ENCODE results near the gene SH3PXD2A. TPM values are rescaled to one million over a fixed set of nuclear protein-coding genes. Genes with fewer than 3 reads are reported as not detected.

SH3PXD2A gene
- total and polyA plus RNA-seq, 9 of the 15 experiments (the other 6 are each of a cell fraction or from before 2014, with no cell fraction given), result 0.41 to 9.3 (median 2.5) TPM

- Histone ChIP-seq H2AFZ (ENCODE audit: low read depth, low read length) (no peak overlapping the region), H4K20me1 (replicated peaks; ENCODE audit: control insufficient read depth, insufficient read depth, low read length) (no peaks in the 10 kb centered on the region), H3K4me3 (no peak overlapping the region), H3K4me2 (ENCODE audit: insufficient read depth, low read length) (no peak overlapping the region), H3K9me1 (ENCODE audit: control insufficient read depth, insufficient read depth, low read length) (no peaks in the 10 kb centered on the region), H3K27ac (ENCODE audit: extremely low read depth, low read depth, low read length) (no peak overlapping the region), H3K36me3 (ENCODE audit: control insufficient read depth, insufficient read depth, low read length) (no peaks in the 10 kb centered on the region), H3K27me3 (ENCODE audit: control insufficient read depth in 2 of 2, insufficient read depth in 2 of 2, low read length in 2 of 2) (no peaks in the 10 kb centered on the region), H3K9ac (ENCODE audit: insufficient read depth in 1 of 2, low read depth in 2 of 2, low read length in 2 of 2) (no peak overlapping the region), H3K9me3 (replicated peaks; ENCODE audit: control insufficient read depth, insufficient read depth, low read depth, low read length) (no peaks in the 10 kb centered on the region), H3K79me2 (ENCODE audit: control insufficient read depth, insufficient read depth, low read length) (no peaks in the 10 kb centered on the region; the same call in 2 of the 3 replicates), H3K4me1 (replicated peaks in 1 of 2; ENCODE audit: control insufficient read depth in 2 of 2, insufficient read depth in 2 of 2, low read length in 2 of 2) (peaks cover 0 to 27% of the 10 kb centered on the region in 2 experiments; a peak in 2 of 5 replicates)
- no TSS peak for BruUV-seq (replicated peaks)
- in situ Hi-C loops (cut with MboI), result no loop called here
- ChIA-PET POLR2A (interaction anchor here (1.1 kb wide), 1 partner anchor 11 kb away, joined by 3 read pairs; no protein-coding TSS in a partner anchor), CTCF (ENCODE audit: low intra/inter-chr PET ratio) (no interaction called here)
- intact Hi-C loops (cut with micrococcal nuclease), result no loop called here
- no peak for FAIRE-seq
- no peak for ATAC-seq
- WGBS (ENCODE audit: insufficient coverage, low coverage, missing lambda C conversion rate), result 20% methylated on average over 1 of the region's 5 CpGs
- DNase-seq (ENCODE audit: extremely low read depth in 1 of 4, low spot score in 3 of 4), result no peak
- no peak for TF ChIP-seq ZNF518B (CRISPR knock-in tag; IDR thresholded peaks at IDR 0.05)
- TF ChIP-seq POLR3A (IDR thresholded peaks at IDR 0.05; ENCODE audit: borderline replicate concordance, extremely low read depth, insufficient read depth, insufficient read length), result no peak
- no peak for TF ChIP-seq ZBTB1 (CRISPR knock-in tag; IDR thresholded peaks at IDR 0.05; ENCODE audit: borderline replicate concordance, low read depth)
- no peak for TF ChIP-seq ZBTB40 (IDR thresholded peaks at IDR 0.05)
- no peak for TF ChIP-seq ZBTB40 (CRISPR knock-in tag; IDR thresholded peaks at IDR 0.05)
- no peak for TF ChIP-seq ZNF212 (CRISPR knock-in tag; IDR thresholded peaks at IDR 0.05)
Measured at GRCh38 chr10:103636492-103636891, 218.9 kb downstream of the SH3PXD2A start.

All from K562 (cell line).